ENCODE results near the gene MEG3.

Gene MEG3

GRCh38 chr14:100873096-100873482, 47.2 kb downstream of the MEG3 start:
- TF ChIP-seq, protein P1, sequence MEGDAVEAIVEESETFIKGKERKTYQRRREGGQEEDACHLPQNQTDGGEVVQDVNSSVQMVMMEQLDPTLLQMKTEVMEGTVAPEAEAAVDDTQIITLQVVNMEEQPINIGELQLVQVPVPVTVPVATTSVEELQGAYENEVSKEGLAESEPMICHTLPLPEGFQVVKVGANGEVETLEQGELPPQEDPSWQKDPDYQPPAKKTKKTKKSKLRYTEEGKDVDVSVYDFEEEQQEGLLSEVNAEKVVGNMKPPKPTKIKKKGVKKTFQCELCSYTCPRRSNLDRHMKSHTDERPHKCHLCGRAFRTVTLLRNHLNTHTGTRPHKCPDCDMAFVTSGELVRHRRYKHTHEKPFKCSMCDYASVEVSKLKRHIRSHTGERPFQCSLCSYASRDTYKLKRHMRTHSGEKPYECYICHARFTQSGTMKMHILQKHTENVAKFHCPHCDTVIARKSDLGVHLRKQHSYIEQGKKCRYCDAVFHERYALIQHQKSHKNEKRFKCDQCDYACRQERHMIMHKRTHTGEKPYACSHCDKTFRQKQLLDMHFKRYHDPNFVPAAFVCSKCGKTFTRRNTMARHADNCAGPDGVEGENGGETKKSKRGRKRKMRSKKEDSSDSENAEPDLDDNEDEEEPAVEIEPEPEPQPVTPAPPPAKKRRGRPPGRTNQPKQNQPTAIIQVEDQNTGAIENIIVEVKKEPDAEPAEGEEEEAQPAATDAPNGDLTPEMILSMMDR (IDR thresholded peaks at IDR 0.05; ENCODE audit: low read length, missing control alignments), result no peak
- DNase-seq (ENCODE audit: low read depth), result no peak

GRCh38 chr14:100874051-100874410, 48.1 kb downstream of the MEG3 start:
- H3K4me3 ChIP-seq (replicated peaks; ENCODE audit: low read depth, low read length), result no peak overlapping the region
- TF ChIP-seq, protein P1 (IDR thresholded peaks at IDR 0.05; ENCODE audit: low read length, missing control alignments), result no peak
- no peak for DNase-seq (ENCODE audit: low read depth)

More at GRCh38 chr14:100873096-100873482, 47.2 kb downstream of the MEG3 start:
- H3K4me3 ChIP-seq (replicated peaks; ENCODE audit: low read depth, low read length), result no peak overlapping the region

GRCh38 chr14:100874411-100875091, 48.6 kb downstream of the MEG3 start:
- TF ChIP-seq, protein P1 (IDR thresholded peaks at IDR 0.05; ENCODE audit: low read length, missing control alignments), result no peak
- no peak overlapping the region for H3K4me3 ChIP-seq (replicated peaks; ENCODE audit: low read depth, low read length)
- DNase-seq (ENCODE audit: low read depth), result no peak

DNA sequence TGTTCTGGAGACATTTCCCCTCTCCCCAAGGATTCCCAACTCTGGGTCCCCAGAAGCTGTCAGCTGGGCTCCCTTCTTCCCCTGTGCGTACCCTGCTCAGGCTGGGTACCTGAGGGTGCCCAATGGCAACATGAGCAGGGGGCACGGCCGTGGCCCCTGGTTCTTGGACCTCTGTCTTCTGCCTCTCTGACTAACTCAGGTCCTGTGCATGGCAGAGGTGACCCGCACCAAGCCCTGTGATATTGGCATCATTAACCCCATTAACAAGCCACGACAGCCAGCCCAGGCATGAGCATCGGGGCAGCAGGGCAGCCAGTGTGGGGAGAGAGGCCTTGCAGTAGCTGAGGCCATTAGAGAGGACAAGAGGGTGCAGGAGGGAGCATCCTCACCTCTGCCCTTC, 49.2 kb downstream of the MEG3 start:
- TF ChIP-seq, protein P1 (IDR thresholded peaks at IDR 0.05; ENCODE audit: low read length, missing control alignments), result no peak
- DNase-seq (ENCODE audit: low read depth), result no peak

GRCh38 chr14:100875861-100876590, 50.1 kb downstream of the MEG3 start:
- TF ChIP-seq, protein P1 (IDR thresholded peaks at IDR 0.05; ENCODE audit: low read length, missing control alignments), result no peak
- DNase-seq (ENCODE audit: low read depth), result no peak
- H3K4me3 ChIP-seq (replicated peaks; ENCODE audit: low read depth, low read length), result no peak overlapping the region

More for the DNA sequence above, 49.2 kb downstream of the MEG3 start:
- H3K4me3 ChIP-seq (replicated peaks; ENCODE audit: low read depth, low read length), result no peak overlapping the region

GRCh38 chr14:100878271-100879146, 52.6 kb downstream of the MEG3 start:
- no peak overlapping the region for H3K4me3 ChIP-seq (replicated peaks; ENCODE audit: low read depth, low read length)
- no peak for DNase-seq (ENCODE audit: low read depth)
- TF ChIP-seq, protein P1 (IDR thresholded peaks at IDR 0.05; ENCODE audit: low read length, missing control alignments), result no peak
